M059J (cell line): ENCODE measurements around the gene SELENOW. TPM values are rescaled to one million over a fixed set of nuclear protein-coding genes. Genes with fewer than 3 reads are reported as not detected.
"Not testable (repeated sequence)": the region's sequence is repeated elsewhere in the genome, so short reads cannot be mapped to it uniquely, and the experiment has no call there.

Experiments used
- DNase-seq: peaks from one replicate; pipeline ENCODE4 v3.0.0-alpha.2; 2012; ENCODE audit warnings: low read depth
- total RNA-seq: library from RNA; depleted of rRNA; stranded (reverse); fragments of >200 nt; shearing (Covaris generic); gene quantifications from 2 replicates; pipeline ENCODE4 v1.2.3, GENCODE V29; 2014; rRNA removed

The SELENOW gene
- total RNA-seq: 366 and 459 TPM in 2 replicates

DNA sequence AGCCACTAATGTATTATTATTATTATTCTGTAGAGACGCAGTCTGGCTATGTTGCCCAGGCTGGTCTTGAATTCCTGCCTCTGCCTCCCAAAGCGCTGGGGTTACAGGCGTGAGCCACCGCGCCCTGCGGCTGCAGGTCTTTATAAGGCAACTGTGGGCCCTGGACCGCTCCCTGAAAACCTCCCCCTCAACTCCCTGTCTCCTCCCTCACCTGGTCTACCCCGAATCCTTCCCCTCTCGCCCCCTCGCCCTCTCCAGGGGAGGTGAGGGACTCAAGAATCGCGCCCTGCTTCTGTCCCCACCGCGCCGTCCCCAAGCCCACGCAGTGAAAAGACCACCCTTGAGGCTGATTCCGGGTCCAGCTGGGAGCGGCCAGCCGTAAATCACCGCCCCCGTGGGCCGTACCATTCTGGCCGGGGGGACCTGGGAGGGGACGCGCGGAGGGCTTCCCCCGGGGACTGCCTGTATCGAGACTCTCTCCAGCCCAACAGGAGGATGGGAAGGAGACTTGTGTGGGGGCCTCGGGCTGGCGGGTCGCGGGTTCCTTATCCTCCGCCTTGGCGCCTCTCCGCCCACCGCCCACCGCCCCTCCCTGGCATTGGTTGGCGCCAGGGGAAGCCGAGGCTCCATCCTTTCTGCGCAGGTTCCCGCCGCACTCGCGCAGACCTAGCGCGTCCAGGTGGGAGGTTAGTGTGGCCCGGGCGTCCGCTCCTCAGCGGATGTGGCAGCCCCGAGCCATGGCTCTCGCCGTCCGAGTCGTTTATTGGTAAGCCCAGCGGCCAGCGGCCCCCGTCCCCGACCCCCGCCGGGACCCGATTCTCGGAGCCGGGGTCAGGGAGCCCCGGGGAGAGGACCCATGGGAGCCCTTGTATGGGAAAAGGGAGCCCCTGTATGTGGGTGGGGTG lies at the start of gene SELENOW:
Gene SELENOW (plus strand): TSS at position 655 of the 905 bp plus-strand sequence. CDS start 83 bp downstream, at position 738.
- DNase-seq: peak; percentile 72

DNA sequence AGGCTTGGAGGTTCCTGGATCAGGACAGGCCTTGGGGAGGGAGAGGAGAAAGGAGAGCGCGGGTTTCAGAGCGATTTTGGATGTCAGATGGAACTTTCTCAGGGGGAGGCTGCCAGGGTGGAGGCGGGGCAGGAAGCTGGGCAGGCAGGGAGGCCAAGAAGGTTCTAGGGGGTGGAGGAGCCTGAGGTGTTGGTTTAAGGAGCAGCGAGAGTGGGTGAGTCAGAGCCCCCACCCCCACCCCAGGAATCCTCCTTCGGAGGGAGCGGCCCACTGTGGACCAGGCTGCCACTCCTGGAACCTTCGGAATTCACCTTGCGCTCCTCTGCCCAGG lies 49.1 kb upstream of the SELENOW start:
- DNase-seq: peak; percentile 96

DNA sequence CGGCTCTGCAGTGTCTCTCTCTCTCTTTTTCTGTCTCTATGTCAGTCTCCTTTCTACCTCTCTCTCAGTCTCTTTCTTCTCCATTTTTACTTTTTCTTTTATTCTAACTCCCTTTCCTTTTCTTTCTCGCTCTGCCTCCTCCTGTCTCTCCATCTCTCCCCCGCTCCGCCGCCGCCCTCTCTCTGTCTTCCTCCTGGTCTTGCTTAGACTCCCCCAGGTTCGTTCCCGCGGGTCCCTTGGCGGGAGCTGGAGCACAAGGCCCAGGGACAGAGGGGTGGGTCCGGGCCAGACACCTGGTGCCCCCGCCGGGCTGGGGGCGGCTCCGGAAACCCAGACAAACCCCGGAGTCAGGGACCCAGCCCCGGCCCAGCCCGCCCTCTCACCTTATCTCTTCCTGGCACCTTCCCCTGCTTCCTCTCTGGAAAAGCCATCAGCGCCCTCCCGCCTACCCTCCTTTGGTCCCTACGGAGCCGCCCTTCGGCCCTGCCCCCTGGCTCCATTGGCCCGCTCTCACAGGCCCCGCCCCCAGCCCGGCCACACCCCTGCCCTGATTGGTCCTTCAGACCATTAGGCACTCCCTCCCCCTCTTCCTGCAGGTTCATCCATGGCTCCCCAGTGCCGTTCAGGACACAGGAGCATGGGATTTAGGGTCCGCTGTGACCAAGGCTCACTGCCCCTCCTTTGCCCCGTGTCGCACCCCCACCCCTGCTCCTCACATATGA lies 48.5 kb upstream of the SELENOW start:
- no peak for DNase-seq

DNA sequence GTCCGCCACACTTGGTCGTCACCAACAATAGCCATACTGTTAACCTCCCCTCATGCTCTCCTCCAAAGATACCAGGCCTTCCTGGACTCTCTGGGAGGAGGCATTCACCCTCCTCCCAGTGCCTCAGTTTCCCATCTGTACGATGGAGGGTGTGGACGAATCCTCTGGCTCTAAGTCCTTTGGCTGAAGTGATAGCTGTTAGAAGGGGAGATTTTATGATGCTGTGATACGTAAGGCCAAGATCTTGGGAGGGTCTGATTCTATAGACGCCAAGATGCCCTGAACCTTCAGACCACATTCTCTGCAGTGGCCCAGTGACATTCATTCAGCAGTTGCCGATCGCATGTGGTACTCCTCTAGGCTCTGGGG lies 48.0 kb upstream of the SELENOW start:
- no peak for DNase-seq

DNA sequence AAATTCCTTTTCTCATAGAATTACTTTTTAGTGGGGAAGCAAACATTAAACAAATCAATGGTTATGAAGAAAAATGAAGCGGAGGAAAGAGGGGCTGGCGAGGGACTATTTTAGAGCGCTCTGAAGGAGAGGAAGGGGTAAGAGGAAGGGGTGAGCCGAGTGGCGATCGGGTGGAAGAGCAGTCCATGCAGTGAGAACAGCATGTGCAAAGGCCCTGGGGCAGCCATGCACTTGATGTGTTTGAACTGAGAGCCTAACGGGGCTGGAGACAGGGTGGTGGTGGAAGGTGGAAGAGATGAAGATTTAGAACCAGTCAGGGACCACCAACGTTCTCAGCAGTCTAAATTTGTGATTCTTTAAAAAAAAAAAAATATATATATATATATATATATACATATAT lies 47.6 kb upstream of the SELENOW start:
- DNase-seq: no peak

DNA sequence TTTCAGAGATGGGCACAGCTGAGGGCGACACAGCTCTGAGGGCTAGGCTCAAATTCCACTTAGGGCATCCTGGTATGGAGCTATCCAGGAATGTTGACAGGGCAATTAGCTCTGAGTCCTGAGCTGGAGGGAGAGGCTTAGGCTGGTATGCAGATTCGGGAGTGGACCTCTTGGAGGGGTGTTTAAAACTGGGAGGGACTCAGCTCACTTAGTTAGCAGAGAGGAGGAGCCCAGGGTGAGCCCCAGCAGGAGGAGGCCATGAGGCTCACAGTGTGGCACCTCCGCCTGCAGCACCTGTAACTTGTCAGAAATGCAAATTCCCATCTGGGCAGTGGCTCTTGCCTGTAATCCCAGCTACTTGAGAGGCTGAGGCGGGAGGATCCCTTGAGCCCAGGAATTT lies 43.4 kb upstream of the SELENOW start:
- DNase-seq: no peak

DNA sequence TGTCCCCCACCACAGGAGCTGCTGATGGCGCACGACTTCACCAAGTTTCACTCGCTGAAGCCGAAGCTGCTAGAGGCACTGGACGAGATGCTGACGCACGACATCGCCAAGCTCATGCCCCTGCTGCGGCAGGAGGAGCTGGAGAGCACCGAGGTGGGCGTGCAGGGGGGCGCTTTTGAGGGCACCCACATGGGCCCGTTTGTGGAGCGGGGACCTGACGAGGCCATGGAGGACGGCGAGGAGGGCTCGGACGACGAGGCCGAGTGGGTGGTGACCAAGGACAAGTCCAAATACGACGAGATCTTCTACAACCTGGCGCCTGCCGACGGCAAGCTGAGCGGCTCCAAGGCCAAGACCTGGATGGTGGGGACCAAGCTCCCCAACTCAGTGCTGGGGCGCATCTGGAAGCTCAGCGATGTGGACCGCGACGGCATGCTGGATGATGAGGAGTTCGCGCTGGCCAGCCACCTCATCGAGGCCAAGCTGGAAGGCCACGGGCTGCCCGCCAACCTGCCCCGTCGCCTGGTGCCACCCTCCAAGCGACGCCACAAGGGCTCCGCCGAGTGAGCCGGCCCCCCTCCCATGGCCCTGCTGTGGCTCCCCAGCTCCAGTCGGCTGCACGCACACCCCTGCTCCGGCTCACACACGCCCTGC lies 37.5 kb upstream of the SELENOW start:
- DNase-seq: no peak

DNA sequence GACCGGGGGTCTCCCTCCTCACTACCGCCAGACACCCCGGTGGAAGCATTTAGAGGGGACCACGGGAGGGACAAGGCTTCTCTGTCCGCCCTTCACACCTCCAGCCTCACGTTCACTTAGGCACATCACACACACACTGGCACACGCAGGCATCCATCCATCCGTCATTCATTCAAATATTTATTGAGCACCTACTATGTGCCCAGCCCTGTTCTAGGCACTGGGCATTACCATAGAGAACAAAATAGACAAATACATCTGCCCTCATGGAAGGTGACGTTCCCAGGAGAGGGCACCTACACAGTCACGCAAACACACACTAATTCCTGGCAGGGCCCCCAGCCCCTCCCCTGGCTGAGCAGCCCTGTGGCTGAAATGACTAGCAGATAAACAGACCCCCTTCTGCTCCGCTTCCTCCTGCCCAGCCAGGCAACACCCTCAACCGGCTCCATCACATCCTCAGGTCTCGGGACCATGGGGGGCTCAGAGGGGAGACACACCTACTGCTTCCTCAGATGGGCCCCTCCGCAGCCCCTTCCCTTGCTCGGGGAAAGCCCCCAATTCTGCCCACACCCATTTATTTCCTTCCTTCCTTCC lies 36.9 kb upstream of the SELENOW start:
- DNase-seq: no peak

DNA sequence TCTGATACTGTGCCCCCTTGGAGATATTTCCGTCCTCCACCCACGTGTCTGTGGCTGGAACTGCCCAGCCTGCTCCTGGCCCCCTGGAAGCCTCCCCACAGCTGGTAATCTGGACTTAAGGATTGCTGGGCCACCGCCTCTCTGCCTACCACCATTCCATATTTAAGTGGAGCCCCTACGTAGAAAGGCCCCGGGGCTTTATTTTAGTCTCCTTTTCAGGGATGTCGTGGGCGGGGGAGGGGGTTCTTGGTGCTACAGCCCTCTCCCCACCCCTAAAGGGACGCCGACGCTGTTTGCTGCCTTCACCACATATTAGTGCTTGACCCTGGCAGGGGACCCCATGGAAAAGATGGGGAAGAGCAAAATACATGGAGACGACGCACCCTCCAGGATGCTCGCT lies 35.9 kb upstream of the SELENOW start:
- DNase-seq: no peak

DNA sequence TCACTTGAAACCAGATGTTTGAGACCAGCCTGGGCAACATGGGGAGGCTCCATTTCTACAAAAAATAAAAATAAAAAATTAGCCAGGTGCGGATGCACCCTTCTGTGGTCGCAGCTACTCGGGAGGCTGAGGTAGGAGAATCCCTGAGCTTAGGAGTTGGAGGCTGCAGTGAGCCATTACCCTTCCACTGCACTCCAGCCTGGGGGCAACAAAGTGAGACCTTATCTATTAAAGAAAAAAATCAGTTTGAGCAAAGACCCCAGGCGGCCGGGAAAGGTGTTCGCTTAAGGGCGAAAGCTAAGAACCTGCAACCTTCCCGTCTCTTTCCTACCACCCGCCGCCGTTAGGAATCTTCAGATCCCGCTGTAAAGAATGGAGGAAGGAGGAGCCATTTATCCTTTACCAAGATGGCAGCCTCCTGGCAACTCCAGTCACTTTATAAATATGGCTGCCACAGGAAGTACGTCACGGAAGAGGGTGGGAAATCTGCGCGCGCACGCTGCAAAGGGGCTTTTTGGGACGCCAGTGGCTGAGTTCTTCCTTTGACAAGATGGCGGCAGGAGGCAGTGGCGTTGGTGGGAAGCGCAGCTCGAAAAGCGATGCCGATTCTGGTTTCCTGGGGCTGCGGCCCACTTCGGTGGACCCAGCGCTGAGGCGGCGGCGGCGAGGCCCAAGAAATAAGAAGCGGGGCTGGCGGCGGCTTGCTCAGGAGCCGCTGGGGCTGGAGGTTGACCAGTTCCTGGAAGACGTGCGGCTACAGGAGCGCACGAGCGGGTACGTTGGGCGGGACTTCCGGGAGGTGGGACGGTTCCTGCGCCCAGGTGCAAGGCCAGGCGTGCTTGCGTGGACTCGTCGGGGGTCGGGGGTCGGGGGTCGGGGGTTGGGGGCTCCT lies 33.2 kb upstream of the SELENOW start, which contains the start of gene NOP53:
Gene NOP53 (plus strand): TSS at position 537 of the 892 bp plus-strand sequence. CDS start 14 bp downstream, at position 551.
- peak; percentile 95 for DNase-seq

DNA sequence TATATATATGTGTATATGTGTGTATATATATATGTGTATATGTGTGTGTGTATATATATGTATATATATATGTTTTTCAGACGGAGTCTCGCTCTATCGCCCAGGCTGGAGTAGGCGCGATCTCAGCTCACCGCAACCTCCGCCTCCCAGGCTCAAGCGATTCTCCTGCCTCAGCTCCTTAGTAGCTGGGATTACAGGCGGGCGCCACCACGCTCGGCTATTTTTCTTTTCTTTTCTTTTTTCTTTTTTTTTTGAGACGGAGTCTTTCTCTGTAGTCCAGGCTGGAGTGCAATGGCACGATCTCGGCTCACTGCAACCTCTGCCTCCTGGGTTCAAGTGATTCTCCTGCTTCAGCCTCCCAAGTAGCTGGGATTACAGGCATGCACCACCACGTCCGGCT lies 32.4 kb upstream of the SELENOW start:
- DNase-seq: not testable (repeated sequence)

DNA sequence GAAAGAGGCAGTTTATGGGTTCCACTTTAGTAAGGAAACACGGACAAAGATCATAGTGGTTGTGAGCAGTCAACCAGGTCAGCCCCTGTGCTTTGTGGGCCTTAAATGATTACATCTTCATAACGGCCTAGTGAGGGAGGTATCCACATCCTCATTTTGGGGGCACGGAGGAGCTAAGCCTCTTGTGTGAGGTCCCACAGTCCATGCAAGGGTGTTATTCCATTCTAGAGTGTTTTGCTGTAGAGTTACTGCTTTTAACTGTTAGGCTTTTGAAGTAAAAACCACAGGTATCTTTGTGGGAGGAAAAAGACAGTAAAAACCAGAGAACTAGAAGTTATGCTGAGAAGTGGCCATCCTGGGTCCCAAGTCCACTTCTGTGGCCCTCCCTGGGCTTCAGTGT lies 29.2 kb upstream of the SELENOW start:
- no peak for DNase-seq

DNA sequence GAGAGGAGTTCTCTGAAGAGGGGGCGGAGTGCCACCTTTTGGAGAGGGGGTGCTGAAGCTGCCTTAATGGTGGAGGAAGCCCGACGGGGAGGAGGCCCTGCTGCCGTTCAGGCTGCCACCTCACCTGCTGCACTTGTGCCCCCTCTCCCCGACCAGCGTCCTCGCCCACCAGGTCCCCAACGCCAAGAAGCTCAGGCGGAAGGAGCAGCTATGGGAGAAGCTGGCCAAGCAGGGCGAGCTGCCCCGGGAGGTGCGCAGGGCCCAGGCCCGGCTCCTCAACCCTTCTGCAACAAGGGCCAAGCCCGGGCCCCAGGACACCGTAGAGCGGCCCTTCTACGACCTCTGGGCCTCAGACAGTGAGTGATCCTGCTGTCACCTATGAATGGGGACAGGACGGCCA lies 27.8 kb upstream of the SELENOW start:
- no peak for DNase-seq

DNA sequence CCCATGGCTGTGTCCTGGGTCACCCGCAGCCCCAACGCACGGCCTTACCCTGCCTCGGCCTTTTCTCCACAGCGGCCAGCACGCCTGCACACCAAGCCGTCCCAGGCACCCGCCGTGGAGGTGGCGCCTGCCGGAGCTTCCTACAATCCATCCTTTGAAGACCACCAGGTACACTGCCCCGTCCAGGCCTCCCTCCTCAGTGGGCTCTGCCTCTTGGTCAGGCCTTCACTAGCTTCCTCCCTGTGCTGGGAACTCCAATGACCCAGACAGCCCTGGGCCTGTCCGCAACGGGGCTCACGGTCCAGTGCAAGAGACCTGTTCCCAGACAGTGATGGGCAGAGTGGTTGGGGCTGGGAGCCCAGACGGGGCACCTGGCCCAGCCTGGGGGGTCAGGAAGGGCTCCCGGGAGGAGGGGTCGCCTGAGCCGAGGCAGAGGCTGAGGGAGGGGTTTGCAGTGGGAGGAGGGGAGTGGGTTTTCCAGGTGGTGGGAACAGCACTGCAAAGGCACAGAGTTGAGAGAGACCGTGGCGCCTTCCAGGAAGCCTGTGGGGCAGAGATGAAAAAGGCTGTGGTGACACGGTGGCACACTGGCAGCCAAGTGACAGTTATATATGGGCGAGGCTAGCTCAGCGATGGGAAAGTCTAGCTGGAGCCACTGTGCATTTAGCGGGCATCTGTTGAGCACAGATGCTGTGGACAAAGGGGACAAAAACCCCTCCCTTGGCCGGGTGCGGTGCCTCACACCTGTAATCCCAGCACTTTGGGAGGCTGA lies 25.9 kb upstream of the SELENOW start:
- no peak for DNase-seq

DNA sequence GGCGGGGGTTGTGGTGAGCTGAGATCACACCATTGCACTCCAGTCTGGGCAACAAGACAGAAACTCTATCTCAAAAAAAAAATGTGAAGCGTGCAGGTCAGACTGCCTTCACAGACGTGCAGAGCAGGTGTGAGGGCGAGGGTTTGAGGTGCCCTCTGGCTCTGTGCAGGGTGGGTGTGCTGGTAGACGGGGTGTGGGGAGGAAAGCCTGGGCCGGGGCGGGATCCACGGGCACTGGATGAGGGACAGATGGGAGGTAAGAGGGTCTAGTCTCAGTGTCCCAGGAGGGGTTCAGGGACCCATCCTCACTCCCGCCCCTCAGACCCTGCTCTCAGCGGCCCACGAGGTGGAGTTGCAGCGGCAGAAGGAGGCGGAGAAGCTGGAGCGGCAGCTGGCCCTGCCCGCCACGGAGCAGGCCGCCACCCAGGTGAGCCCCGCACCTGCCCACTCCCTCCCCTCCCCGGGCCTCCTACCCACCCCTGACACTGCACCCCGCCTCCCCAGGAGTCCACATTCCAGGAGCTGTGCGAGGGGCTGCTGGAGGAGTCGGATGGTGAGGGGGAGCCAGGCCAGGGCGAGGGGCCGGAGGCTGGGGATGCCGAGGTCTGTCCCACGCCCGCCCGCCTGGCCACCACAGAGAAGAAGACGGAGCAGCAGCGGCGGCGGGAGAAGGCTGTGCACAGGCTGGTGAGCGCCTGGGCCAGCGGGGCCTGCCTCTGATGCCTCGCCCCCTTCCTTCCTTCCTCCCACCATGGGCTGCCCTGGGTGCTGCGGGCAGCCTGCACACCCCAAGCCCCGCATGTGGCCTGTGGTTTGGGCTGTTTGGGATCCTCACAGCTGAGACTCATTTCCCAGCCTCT lies 24.1 kb upstream of the SELENOW start:
- no peak for DNase-seq

DNA sequence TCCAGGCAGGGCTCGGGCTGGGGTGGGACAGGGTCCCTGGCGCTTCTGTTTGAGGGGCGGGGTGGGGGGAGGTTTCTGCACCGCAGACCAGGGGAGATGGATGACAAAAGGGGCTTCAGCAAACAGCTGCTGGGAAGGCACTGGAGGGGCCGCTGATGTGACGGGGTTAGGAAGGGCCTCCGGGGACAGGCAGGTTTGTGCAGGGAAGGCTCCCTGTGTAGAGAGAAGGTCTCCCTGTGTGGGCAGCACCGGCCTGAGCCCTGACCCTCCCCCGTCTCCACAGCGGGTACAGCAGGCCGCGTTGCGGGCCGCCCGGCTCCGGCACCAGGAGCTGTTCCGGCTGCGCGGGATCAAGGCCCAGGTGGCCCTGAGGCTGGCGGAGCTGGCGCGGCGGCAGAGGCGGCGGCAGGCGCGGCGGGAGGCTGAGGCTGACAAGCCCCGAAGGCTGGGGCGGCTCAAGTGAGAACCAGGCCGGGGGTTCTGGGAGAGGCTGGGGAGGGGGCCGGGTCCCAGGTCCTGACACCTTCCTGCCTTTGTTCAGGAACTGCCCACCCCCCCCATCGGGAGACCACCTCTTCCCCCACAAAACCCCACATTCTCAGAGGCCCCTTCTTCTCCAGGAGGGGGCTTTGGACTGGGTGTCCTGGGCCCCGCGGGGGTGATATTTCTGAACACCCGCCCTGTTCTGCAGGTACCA lies 23.3 kb upstream of the SELENOW start:
- no peak for DNase-seq

DNA sequence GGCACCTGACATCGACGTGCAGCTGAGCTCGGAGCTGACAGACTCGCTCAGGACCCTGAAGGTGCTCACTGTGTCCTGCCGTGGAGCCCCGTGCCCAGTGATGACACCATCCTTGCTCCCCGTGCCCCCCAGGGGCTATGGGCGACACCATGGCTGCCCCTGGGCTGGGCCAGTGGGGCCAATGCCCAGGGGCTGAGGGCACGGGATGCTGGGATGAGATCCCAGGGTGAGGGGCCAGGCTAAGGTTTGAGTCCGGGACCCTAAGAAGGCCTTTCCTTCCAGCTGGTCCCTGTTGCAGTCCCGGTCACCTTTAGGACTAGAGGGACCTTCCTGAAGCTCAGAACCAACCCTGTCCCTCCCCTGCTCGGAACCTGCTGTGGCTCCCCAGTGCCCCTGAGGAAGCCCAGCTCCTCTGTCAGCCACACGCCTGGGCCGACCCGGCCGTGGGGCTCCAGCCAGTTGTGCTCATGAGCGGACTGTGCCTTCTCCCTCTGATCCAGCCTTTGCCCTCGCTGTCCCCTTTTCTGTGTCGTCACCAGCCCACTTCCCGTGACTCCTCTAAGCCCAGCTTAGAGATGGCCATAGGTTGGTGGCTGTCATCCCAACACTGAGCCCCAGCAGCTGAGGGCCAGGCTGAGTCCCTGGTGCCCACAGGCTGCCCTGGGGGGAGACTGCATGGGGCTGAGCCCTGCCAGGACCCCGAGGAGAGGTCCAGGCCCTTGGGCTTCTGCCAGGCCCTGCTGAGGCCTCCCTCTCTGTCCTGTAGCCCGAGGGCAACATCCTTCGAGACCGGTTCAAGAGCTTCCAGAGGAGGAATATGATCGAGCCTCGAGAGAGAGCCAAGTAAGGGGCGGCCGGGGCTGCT lies 22.5 kb upstream of the SELENOW start:
- no peak for DNase-seq

DNA sequence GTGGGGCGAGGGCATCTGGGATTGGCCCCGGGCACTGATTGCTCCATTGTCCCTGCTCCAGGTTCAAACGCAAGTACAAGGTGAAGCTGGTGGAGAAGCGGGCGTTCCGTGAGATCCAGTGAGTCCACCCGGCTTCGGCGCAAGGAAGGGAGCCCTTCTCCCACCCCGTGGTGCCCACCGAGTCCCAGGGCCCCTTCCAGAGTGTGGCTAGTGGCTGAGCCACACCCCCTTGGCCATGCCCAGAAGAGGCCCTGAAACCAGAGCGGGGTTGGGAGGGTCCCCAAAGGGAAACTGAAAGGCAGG lies 21.9 kb upstream of the SELENOW start:
- no peak for DNase-seq
